HepG2 (cell line): ENCODE measurements around the gene SIGLEC7. TPM values are rescaled to one million over a fixed set of nuclear protein-coding genes. Genes with fewer than 3 reads are reported as not detected.

Source experiments
- AGO2 ChIP-seq: fragments of 200-400 bp; formaldehyde crosslinking; optimal IDR thresholded peaks from 2 replicates; pipeline ENCODE3; 2017; ENCODE audit warnings: mild to moderate bottlenecking, low read depth, low read length, moderate library complexity
- ARHGAP35 ChIP-seq: sonication (generic); formaldehyde crosslinking; IDR thresholded peaks from 2 replicates; pipeline ENCODE4 v1.9.0; 2022; ENCODE audit warnings: mild to moderate bottlenecking, inconsistent platforms, moderate library complexity, missing genetic modification reagents, borderline replicate concordance
- CEBPG ChIP-seq: IDR thresholded peaks from 2 replicates; pipeline ENCODE4 v1.6.1; 2016
- ERF ChIP-seq: IDR thresholded peaks from 2 replicates; pipeline ENCODE4 v1.6.1; 2018; ENCODE audit warnings: missing biosample characterization, missing genetic modification reagents
- GATAD1 ChIP-seq: IDR thresholded peaks from 2 replicates; pipeline ENCODE4 v1.6.1; 2016; ENCODE audit warnings: missing genetic modification reagents, missing compliant biosample characterization
- HBP1 ChIP-seq: IDR thresholded peaks from 2 replicates; pipeline ENCODE4 v1.6.1; 2016; ENCODE audit warnings: low read depth, control low read depth
- KDM5B ChIP-seq: sonication (generic); formaldehyde crosslinking; IDR thresholded peaks from 2 replicates; pipeline ENCODE4 v1.4.0; 2020; ENCODE audit warnings: missing genetic modification reagents, mild to moderate bottlenecking, borderline replicate concordance
- MAFK ChIP-seq, 2 experiments: IDR thresholded peaks in 1 of 2; conservative IDR thresholded peaks in 1 of 2; 2 replicates each; pipeline ENCODE4 v1.6.1; 2011; ENCODE audit warnings: improper control_type of control experiment in 2 of 2, low read length in 2 of 2
- MTA1 ChIP-seq: sonication (generic); formaldehyde crosslinking; IDR thresholded peaks from 2 replicates; pipeline ENCODE4 v1.4.0; 2020; ENCODE audit warnings: missing genetic modification reagents, mild to moderate bottlenecking, borderline replicate concordance
- MTF2 ChIP-seq: sonication (generic); formaldehyde crosslinking; IDR thresholded peaks from 2 replicates; pipeline ENCODE4 v1.5.0; 2020; ENCODE audit warnings: missing genetic modification reagents, borderline replicate concordance
- NCOA2 ChIP-seq: sonication (generic); formaldehyde crosslinking; IDR thresholded peaks from 2 replicates; pipeline ENCODE4 v1.8.0; 2022; ENCODE audit warnings: inconsistent platforms
- NCOR1 ChIP-seq: fragments of 200-600 bp; sonication (generic); IDR thresholded peaks from 2 replicates; pipeline ENCODE4 v1.7.0; 2017; ENCODE audit warnings: antibody characterized with exemption, low read length, borderline replicate concordance
- NONO ChIP-seq, 2 experiments: fragments of 450-650 bp in 1 of 2; sonication (generic) in 1 of 2; formaldehyde crosslinking in 1 of 2; IDR thresholded peaks in 1 of 2; conservative IDR thresholded peaks in 1 of 2; 2 replicates each; pipeline versions ENCODE4 v1.6.1 to v1.8.0; 2017 to 2022; ENCODE audit warnings: mild to moderate bottlenecking in 1 of 2, missing genetic modification reagents in 1 of 2, moderate library complexity in 1 of 2
- PHF8 ChIP-seq: sonication (generic); formaldehyde crosslinking; IDR thresholded peaks from 2 replicates; pipeline ENCODE4 v1.5.0; 2020; ENCODE audit warnings: missing genetic modification reagents
- POGZ ChIP-seq: sonication (generic); formaldehyde crosslinking; IDR thresholded peaks from 2 replicates; pipeline ENCODE4 v1.4.0; 2020; ENCODE audit warnings: mild to moderate bottlenecking, missing genetic modification reagents
- SIN3B ChIP-seq: fragments of 150-350 bp; IDR thresholded peaks from 2 replicates; pipeline ENCODE4 v1.6.1; 2014; ENCODE audit warnings: low read length
- SKI ChIP-seq: fragments of 450-650 bp; IDR thresholded peaks from one replicate; pipeline ENCODE4 v1.6.1; 2018; ENCODE audit warnings: mild to moderate bottlenecking; ENCODE audit not compliant: partially characterized antibody
- XBP1 ChIP-seq: sonication (generic); formaldehyde crosslinking; IDR thresholded peaks from 2 replicates; pipeline ENCODE4 v1.5.0; 2020; ENCODE audit warnings: missing genetic modification reagents
- ZBTB7B ChIP-seq: sonication (generic); formaldehyde crosslinking; IDR thresholded peaks from 2 replicates; pipeline ENCODE4 v1.4.0; 2020; ENCODE audit warnings: missing genetic modification reagents
- ZFP36 ChIP-seq: fragments of 150-350 bp; IDR thresholded peaks from 2 replicates; pipeline ENCODE4 v1.6.1; 2018; ENCODE audit warnings: borderline replicate concordance, low read length, low read depth; ENCODE audit not compliant: partially characterized antibody
- ZNF124 ChIP-seq: sonication (generic); formaldehyde crosslinking; IDR thresholded peaks from 2 replicates; pipeline ENCODE4 v1.4.0; 2020; ENCODE audit warnings: missing genetic modification reagents
- ZNF180 ChIP-seq: sonication (generic); formaldehyde crosslinking; IDR thresholded peaks from 2 replicates; pipeline ENCODE4 v1.4.0; 2020; ENCODE audit warnings: low read depth, missing genetic modification reagents, borderline replicate concordance
- ZNF224 ChIP-seq: sonication (generic); formaldehyde crosslinking; IDR thresholded peaks from 2 replicates; pipeline ENCODE4 v1.5.0; 2020; ENCODE audit warnings: mild to moderate bottlenecking, missing genetic modification reagents
- ZNF274 ChIP-seq: sonication (generic); formaldehyde crosslinking; IDR thresholded peaks from 2 replicates; pipeline ENCODE4 v1.5.1; 2020; ENCODE audit warnings: mild to moderate bottlenecking, missing genetic modification reagents
- ZNF33B ChIP-seq: sonication (generic); formaldehyde crosslinking; IDR thresholded peaks from 2 replicates; pipeline ENCODE4 v1.5.1; 2020; ENCODE audit warnings: mild to moderate bottlenecking, missing genetic modification reagents
- ZNF567 ChIP-seq: sonication (generic); formaldehyde crosslinking; IDR thresholded peaks from 2 replicates; pipeline ENCODE4 v1.8.1; 2023; ENCODE audit warnings: mild to moderate bottlenecking, missing genetic modification reagents, borderline replicate concordance
- ZNF570 ChIP-seq: sonication (generic); formaldehyde crosslinking; IDR thresholded peaks from 2 replicates; pipeline ENCODE4 v1.4.0; 2020; ENCODE audit warnings: mild to moderate bottlenecking, missing genetic modification reagents, borderline replicate concordance
- ZNF652 ChIP-seq: IDR thresholded peaks from 2 replicates; pipeline ENCODE4 v1.6.1; 2016; ENCODE audit warnings: low read depth, borderline replicate concordance
- ZNF670 ChIP-seq: sonication (generic); formaldehyde crosslinking; IDR thresholded peaks from 2 replicates; pipeline ENCODE4 v1.8.0; 2022; ENCODE audit warnings: mild to moderate bottlenecking, missing genetic modification reagents, borderline replicate concordance
- ZNF7 ChIP-seq: IDR thresholded peaks from 2 replicates; pipeline ENCODE4 v1.6.1; 2016; ENCODE audit warnings: missing biosample characterization, missing genetic modification reagents
- ZNF740 ChIP-seq: sonication (generic); formaldehyde crosslinking; IDR thresholded peaks from 2 replicates; pipeline ENCODE4 v1.4.0; 2020; ENCODE audit warnings: missing genetic modification reagents
- ZNF841 ChIP-seq: sonication (generic); formaldehyde crosslinking; IDR thresholded peaks from 2 replicates; pipeline ENCODE4 v1.8.1; 2023; ENCODE audit warnings: missing genetic modification reagents, borderline replicate concordance
- polyA plus RNA-seq, 8 experiments: library from polyadenylated mRNA; depleted of rRNA in 3 of 8; stranded (reverse) in 7 of 8; unstranded in 1 of 8; fragments of >200 nt; fragmentation: Illumina TruSeq in 4 of 8; extraction: Trizol in 4 of 8; gene quantifications; 2 replicates each; pipeline versions ENCODE4 v1.2.1 to v1.2.3, GENCODE V29; 2011 to 2016; ENCODE audit warnings: low read depth in 4 of 8, missing spikeins in 1 of 8, mixed read lengths in 1 of 8; ENCODE audit not compliant: insufficient read depth in 1 of 8
- total RNA-seq, 5 experiments: library from RNA; depleted of rRNA; stranded (reverse); fragments of >200 nt; fragmentation: Illumina TruSeq; extraction: Trizol; gene quantifications; 2 replicates each; pipeline ENCODE4 v1.2.3, GENCODE V29; 2016; ENCODE audit warnings: low read depth in 1 of 5

Gene SIGLEC7
- total and polyA plus RNA-seq, 2 of the 13 experiments (the other 11 are each of a cell fraction or from before 2014, with no cell fraction given) = not detected

- TF ChIP-seq ZNF670 (CRISPR knock-in tag) (no peak), ZNF7 (no peak), XBP1 (CRISPR knock-in tag) (no peak), ZNF652 (CRISPR knock-in tag) (no peak), ZNF740 (CRISPR knock-in tag) (no peak), AGO2 (no peak), MAFK (conservative IDR thresholded peaks at IDR 0.05 in 1 of 2, IDR thresholded peaks at IDR 0.05 in 1 of 2; ENCODE audit: low read length in 2 of 2) (no peak), NONO (IDR thresholded peaks at IDR 0.05) (no peak), NONO (CRISPR knock-in tag; conservative IDR thresholded peaks at IDR 0.05) (no peak; the same call in 1 of the 2 replicates), SIN3B (no peak), KDM5B (CRISPR knock-in tag) (no peak), CEBPG (CRISPR knock-in tag) (peak; percentile 26; the same call in 1 of the 2 replicates), SKI (no peak), PHF8 (CRISPR knock-in tag) (peak; percentile 83), ZNF567 (peak; percentile 67; the same call in 1 of the 2 replicates), HBP1 (CRISPR knock-in tag) (peak; percentile 69; the same call in 1 of the 2 replicates), GATAD1 (CRISPR knock-in tag) (peak; percentile 88), MTF2 (CRISPR knock-in tag) (no peak), NCOA2 (CRISPR knock-in tag) (0 out of 2 replicates have a peak, but pooled peaks have one; percentile 12), ZNF180 (no peak; the same call in 1 of the 2 replicates), ZNF224 (CRISPR knock-in tag) (peak; percentile 88; the same call in 1 of the 2 replicates), MTA1 (CRISPR knock-in tag) (no peak), ZNF33B (CRISPR knock-in tag) (no peak), ZNF124 (CRISPR knock-in tag) (peak; percentile 87), ZBTB7B (CRISPR knock-in tag) (no peak), POGZ (peak; percentile 57; the same call in 1 of the 2 replicates), ERF (CRISPR knock-in tag) (peak; percentile 57), ZNF570 (CRISPR knock-in tag) (no peak), NCOR1 (no peak), ARHGAP35 (CRISPR knock-in tag) (no peak), ZNF841 (no peak), ZNF274 (CRISPR knock-in tag) (peak; percentile 32; the same call in 1 of the 2 replicates), ZFP36 (no peak)
Measured at GRCh38 chr19:51108066-51108804, 33.9 kb upstream of the SIGLEC7 start, which contains the start of gene CTU1 (continued).
